HG02981 (cell line): ENCODE measurements around the gene NPFFR1.

Source experiments
- ATAC-seq: cut with Tn5 transposase; IDR thresholded peaks from one replicate; pipeline ENCODE4 v1.9.1; 2021; ENCODE audit warnings: mild to moderate bottlenecking, moderate library complexity; ENCODE audit not compliant: unreplicated experiment

NPFFR1 gene

GRCh38 chr10:70289739-70290138 lies 5.9 kb upstream of the NPFFR1 start:
- no peak for ATAC-seq

GRCh38 chr10:70286616-70287015 lies 2.8 kb upstream of the NPFFR1 start:
- no peak for ATAC-seq

GRCh38 chr10:70285476-70285831 lies 1.6 kb upstream of the NPFFR1 start:
- no peak for ATAC-seq

- ATAC-seq = no peak
Measured at GRCh38 chr10:70284542-70285475, 1.0 kb upstream of the NPFFR1 start.

GRCh38 chr10:70283071-70283444 lies 746 bp downstream of the NPFFR1 start:
- ATAC-seq = no peak

GRCh38 chr10:70281609-70282008 lies 2.2 kb downstream of the NPFFR1 start:
- no peak for ATAC-seq

GRCh38 chr10:70280099-70280498 lies 3.7 kb downstream of the NPFFR1 start:
- no peak for ATAC-seq

- ATAC-seq = no peak
Measured at GRCh38 chr10:70277396-70278030, 6.3 kb downstream of the NPFFR1 start.

GRCh38 chr10:70274643-70275042 lies 9.2 kb downstream of the NPFFR1 start:
- ATAC-seq = no peak

- ATAC-seq = no peak
Measured at GRCh38 chr10:70272925-70273316, 10.9 kb downstream of the NPFFR1 start.

- no peak for ATAC-seq
Measured at GRCh38 chr10:70271996-70272924, 11.5 kb downstream of the NPFFR1 start.

- no peak for ATAC-seq
Measured at GRCh38 chr10:70270952-70271351, 12.9 kb downstream of the NPFFR1 start.

GRCh38 chr10:70269741-70270140 lies 14.1 kb downstream of the NPFFR1 start:
- ATAC-seq = no peak

- ATAC-seq = no peak
Measured at GRCh38 chr10:70268376-70268775, 15.4 kb downstream of the NPFFR1 start.

- ATAC-seq = no peak
Measured at GRCh38 chr10:70267161-70267933, 16.5 kb downstream of the NPFFR1 start.

GRCh38 chr10:70266701-70267100 lies 17.1 kb downstream of the NPFFR1 start:
- no peak for ATAC-seq

- ATAC-seq = no peak
Measured at GRCh38 chr10:70266056-70266455, 17.7 kb downstream of the NPFFR1 start.

GRCh38 chr10:70265032-70265689 lies 18.6 kb downstream of the NPFFR1 start:
- ATAC-seq = no peak

GRCh38 chr10:70260734-70261133 lies 23.1 kb downstream of the NPFFR1 start:
- no peak for ATAC-seq

GRCh38 chr10:70260259-70260658 lies 23.5 kb downstream of the NPFFR1 start:
- ATAC-seq = no peak
